Neutrophil (primary cell): ENCODE data around the gene MYDGF.
"Not testable (repeated sequence)": the region's sequence is repeated elsewhere in the genome, so short reads cannot be mapped to it uniquely, and the experiment has no call there.

Source experiments
- H3K27ac ChIP-seq: fragments of 200-600 bp; sonication (generic); 2 replicates; pipeline ENCODE4 v1.5.1; 2016; ENCODE audit warnings: mild to moderate bottlenecking, moderate library complexity
- H3K27me3 ChIP-seq: fragments of 200-600 bp; sonication (generic); 2 replicates; pipeline ENCODE4 v1.6.0; 2016; ENCODE audit warnings: mild to moderate bottlenecking
- H3K36me3 ChIP-seq: fragments of 200-600 bp; sonication (generic); 2 replicates; pipeline ENCODE4 v1.5.1; 2017
- H3K4me1 ChIP-seq, 2 experiments: fragments of 200-600 bp in 1 of 2; sonication (generic) in 1 of 2; 1 replicate in 1 of 2; 2 replicates in 1 of 2; pipeline versions ENCODE4 v1.5.1 to v1.6.1; 2013 to 2016; ENCODE audit warnings: low read depth in 1 of 2, low read length in 1 of 2, mild to moderate bottlenecking in 1 of 2, moderate library complexity in 1 of 2; ENCODE audit not compliant: control insufficient read depth in 1 of 2, insufficient read depth in 1 of 2
- H3K4me3 ChIP-seq, 2 experiments: fragments of 200-600 bp in 1 of 2; sonication (generic) in 1 of 2; 1 replicate in 1 of 2; 2 replicates in 1 of 2; pipeline ENCODE4 v1.5.1; 2013 to 2016; ENCODE audit warnings: low read depth in 1 of 2, low read length in 1 of 2, mild to moderate bottlenecking in 1 of 2, moderate library complexity in 1 of 2
- H3K9me3 ChIP-seq: fragments of 200-600 bp; sonication (generic); 2 replicates; pipeline ENCODE4 v1.5.1; 2016
- TF ChIP-seq, protein P1 (sequence below): fragments of 200-600 bp; sonication (generic); IDR thresholded peaks from 2 replicates; pipeline ENCODE4 v1.5.1; 2016; ENCODE audit warnings: antibody characterized with exemption

The MYDGF gene

DNA sequence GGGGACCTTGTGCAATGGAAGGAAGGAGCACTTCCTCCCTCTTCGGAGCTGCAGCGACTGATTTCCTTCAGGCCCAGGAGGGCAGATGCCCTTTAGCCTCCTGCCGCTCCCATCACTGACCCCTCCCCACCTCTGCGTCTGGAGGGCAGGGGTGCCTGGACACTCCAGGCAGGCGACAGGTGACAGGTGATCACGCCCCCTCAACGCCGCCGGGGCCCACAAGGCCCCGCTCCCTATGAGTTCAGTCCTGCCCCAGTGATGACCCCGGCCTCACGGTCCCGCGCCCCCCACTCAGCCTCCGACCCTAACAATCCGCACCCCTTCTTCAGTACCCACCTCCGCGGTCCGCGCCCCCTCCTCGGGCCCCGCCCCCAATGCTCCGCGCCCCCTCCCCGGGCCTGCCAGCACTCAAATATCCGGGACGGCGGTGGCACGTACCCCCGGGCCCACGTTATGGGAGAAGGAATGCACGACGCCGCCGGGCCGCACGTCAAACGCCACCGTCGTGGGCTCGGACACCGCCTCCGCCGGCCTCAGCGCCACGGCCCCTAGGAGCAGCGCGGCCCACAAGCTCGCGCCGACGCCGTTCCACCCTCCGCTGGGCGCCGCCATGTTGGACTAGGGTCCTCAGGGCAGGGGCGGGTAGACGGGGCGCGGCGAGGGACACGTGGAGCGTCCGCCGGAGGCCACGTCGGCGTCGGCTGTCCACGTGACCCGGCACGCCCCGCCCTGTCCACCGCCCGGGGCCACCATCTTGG lies at the start of gene MYDGF:
MYDGF (minus strand) TSS at position 620 of the 758 bp plus-strand sequence; CDS start at position 612, 8 bp downstream.
- Histone ChIP-seq H3K9me3 (no peaks in the 10 kb centered on the region), H3K4me3 (peak within 1 kb of the TSS; percentile 65 to 84), H3K4me1 (peaks cover 9 to 17% of the 10 kb centered on the region in 2 experiments), H3K36me3 (peaks cover 21% of the 10 kb centered on the region), H3K27ac (peak within 1 kb of the TSS; percentile 67), H3K27me3 (no peaks in the 10 kb centered on the region)
- TF ChIP-seq, protein P1, sequence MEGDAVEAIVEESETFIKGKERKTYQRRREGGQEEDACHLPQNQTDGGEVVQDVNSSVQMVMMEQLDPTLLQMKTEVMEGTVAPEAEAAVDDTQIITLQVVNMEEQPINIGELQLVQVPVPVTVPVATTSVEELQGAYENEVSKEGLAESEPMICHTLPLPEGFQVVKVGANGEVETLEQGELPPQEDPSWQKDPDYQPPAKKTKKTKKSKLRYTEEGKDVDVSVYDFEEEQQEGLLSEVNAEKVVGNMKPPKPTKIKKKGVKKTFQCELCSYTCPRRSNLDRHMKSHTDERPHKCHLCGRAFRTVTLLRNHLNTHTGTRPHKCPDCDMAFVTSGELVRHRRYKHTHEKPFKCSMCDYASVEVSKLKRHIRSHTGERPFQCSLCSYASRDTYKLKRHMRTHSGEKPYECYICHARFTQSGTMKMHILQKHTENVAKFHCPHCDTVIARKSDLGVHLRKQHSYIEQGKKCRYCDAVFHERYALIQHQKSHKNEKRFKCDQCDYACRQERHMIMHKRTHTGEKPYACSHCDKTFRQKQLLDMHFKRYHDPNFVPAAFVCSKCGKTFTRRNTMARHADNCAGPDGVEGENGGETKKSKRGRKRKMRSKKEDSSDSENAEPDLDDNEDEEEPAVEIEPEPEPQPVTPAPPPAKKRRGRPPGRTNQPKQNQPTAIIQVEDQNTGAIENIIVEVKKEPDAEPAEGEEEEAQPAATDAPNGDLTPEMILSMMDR, result no peak

DNA sequence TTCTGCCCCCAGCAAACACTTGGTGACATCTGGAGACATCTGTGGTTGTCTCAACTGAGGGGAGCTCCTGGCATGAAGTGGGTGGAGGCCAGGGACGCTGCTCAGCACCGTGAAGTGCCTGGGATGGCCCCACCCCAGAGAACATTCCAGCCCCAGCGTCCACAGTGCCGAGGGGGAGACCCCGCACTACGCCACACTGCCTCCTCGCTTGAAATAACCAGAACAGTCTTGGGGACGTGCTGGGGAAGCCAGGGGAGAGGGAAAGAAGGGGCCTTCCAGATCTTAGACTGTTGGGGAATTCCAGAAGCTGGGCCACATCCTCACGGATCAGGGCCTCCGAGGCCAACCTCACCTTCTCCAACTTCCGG lies 49.3 kb upstream of the MYDGF start:
- TF ChIP-seq, protein P1, result no peak
- Histone ChIP-seq H3K27me3 (no peaks in the 10 kb centered on the region), H3K4me3 (no peak overlapping the region), H3K9me3 (no peaks in the 10 kb centered on the region), H3K27ac (no peak overlapping the region), H3K4me1 (peaks cover 17 to 22% of the 10 kb centered on the region in 2 experiments), H3K36me3 (peaks cover 64% of the 10 kb centered on the region)

- no peaks in the 10 kb centered on the region for H3K27me3 ChIP-seq
- no peak overlapping the region for H3K4me3 ChIP-seq
- peaks cover 78% of the 10 kb centered on the region for H3K36me3 ChIP-seq
- no peak overlapping the region for H3K27ac ChIP-seq
- H3K9me3 ChIP-seq, result no peaks in the 10 kb centered on the region
- TF ChIP-seq, protein P1, result no peak
- peaks cover 12 to 13% of the 10 kb centered on the region in 2 experiments for H3K4me1 ChIP-seq
These were observed 48.0 kb upstream of the MYDGF start for GRCh38 chr19:4717966-4718701.

- Histone ChIP-seq H3K4me3 (no peak overlapping the region), H3K27ac (no peak overlapping the region), H3K36me3 (peaks cover 85% of the 10 kb centered on the region), H3K27me3 (no peaks in the 10 kb centered on the region), H3K9me3 (no peaks in the 10 kb centered on the region), H3K4me1 (peaks cover 5% of the 10 kb centered on the region in 2 experiments)
- TF ChIP-seq, protein P1, result no peak
These were observed 47.2 kb upstream of the MYDGF start for GRCh38 chr19:4717191-4717965.

DNA sequence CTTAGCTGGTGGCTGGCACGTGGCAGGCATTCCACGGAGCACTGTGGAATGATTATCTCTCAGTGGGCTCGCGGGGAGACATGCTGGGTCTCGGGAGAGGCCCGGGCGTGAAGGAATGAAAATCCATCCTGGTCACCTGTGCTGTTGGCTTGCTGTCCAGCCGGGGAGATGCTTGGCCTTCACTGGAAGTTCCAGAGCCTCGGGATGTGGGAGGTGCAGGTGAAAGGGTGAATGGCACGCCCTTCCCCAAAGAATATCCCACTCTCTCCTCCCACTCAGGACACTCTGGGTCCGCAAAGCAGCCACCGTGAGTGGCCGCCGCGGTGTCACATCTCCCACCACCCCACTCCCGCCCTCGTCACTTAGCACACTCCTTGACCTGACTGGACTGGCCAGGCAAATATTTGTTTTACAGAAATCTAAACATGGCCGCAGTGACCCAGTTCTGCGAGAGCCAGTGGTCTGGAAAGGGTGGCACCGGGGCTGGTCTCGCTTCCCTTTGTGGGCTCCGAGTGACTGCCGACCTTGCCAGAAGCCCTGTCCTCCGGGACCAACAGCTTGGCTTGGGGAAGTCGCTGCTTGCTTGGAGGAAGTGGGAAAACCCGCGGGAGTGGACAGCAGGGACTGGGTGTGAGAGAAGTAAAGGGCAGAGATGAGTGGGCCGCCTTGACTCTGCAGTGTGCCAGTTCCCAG lies 45.5 kb upstream of the MYDGF start:
- no peaks in the 10 kb centered on the region for H3K27me3 ChIP-seq
- TF ChIP-seq, protein P1, result no peak
- H3K36me3 ChIP-seq, result peaks cover 92% of the 10 kb centered on the region
- no peak overlapping the region for H3K27ac ChIP-seq
- no peaks in the 10 kb centered on the region for H3K4me1 ChIP-seq
- no peak overlapping the region for H3K4me3 ChIP-seq
- H3K9me3 ChIP-seq, result no peaks in the 10 kb centered on the region

GRCh38 chr19:4715178-4715528 lies 45.0 kb upstream of the MYDGF start:
- H3K9me3 ChIP-seq, H3K4me1 ChIP-seq, H3K27me3 ChIP-seq, H3K4me3 ChIP-seq, H3K27ac ChIP-seq: not testable (repeated sequence)
- H3K36me3 ChIP-seq, result peaks cover 93% of the 10 kb centered on the region
